ENCODE data around the gene TSHZ1. TPM values are rescaled to one million over a fixed set of nuclear protein-coding genes. Genes with fewer than 3 reads are reported as not detected.

TSHZ1 gene
- total and polyA plus RNA-seq, 5 donors from 2014 or later, result 1.1 to 16.4 (median 1.5) TPM

- H3K36me3 Mint-ChIP-seq, result peaks cover 4% of the 10 kb centered on the region
- peaks cover 7 to 44% (median 25%) of the 10 kb centered on the region in 4 donors for H3K4me1 Mint-ChIP-seq
- H3K27me3 Mint-ChIP-seq, result no peaks in the 10 kb centered on the region
- H3K4me3 Mint-ChIP-seq, result no peak overlapping the region
- H3K36me3 ChIP-seq (ENCODE audit: control insufficient read depth, insufficient read depth, low read length), result no peaks in the 10 kb centered on the region
- H3K9me3 ChIP-seq (ENCODE audit: control insufficient read depth in 2 of 2, low read length in 2 of 2), result no peaks in the 10 kb centered on the region
- H3K4me3 ChIP-seq (ENCODE audit: low read depth, low read length), result no peak overlapping the region
- DNase-seq, result no peak
- H3K27ac ChIP-seq (ENCODE audit: insufficient read depth, low read length, poor library complexity, severe bottlenecking), result no peak overlapping the region
- ATAC-seq (ENCODE audit: low read depth in 2 of 2), result no peak
- H3K9me3 Mint-ChIP-seq, result no peaks in the 10 kb centered on the region
- H3K4me1 ChIP-seq (ENCODE audit: control insufficient read depth, insufficient read depth, low read length, poor library complexity, severe bottlenecking), result no peaks in the 10 kb centered on the region
- H3K27me3 ChIP-seq (ENCODE audit: control insufficient read depth, insufficient read depth, low read length), result no peaks in the 10 kb centered on the region
- H3K27ac Mint-ChIP-seq, result peak overlapping the region in 1 of 3 donors; percentile 43
Observed at GRCh38 chr18:75264926-75265597, 54.5 kb downstream of the TSHZ1 start.

GRCh38 chr18:75265872-75266271 is 55.3 kb downstream of the TSHZ1 start:
- Histone ChIP-seq H3K27ac (ENCODE audit: insufficient read depth, low read length, poor library complexity, severe bottlenecking) (no peak overlapping the region), H3K9me3 (ENCODE audit: control insufficient read depth in 2 of 2, low read length in 2 of 2) (no peaks in the 10 kb centered on the region), H3K4me3 (ENCODE audit: low read depth, low read length) (no peak overlapping the region), H3K36me3 (ENCODE audit: control insufficient read depth, insufficient read depth, low read length) (no peaks in the 10 kb centered on the region), H3K4me1 (ENCODE audit: control insufficient read depth, insufficient read depth, low read length, poor library complexity, severe bottlenecking) (no peaks in the 10 kb centered on the region), H3K27me3 (ENCODE audit: control insufficient read depth, insufficient read depth, low read length) (no peaks in the 10 kb centered on the region)
- no peaks in the 10 kb centered on the region for H3K9me3 Mint-ChIP-seq
- peak overlapping the region in 2 of 3 donors; percentile 43 to 55 for H3K27ac Mint-ChIP-seq
- no peaks in the 10 kb centered on the region for H3K27me3 Mint-ChIP-seq
- DNase-seq (no peak), ATAC-seq (ENCODE audit: low read depth in 2 of 2) (no peak)
- peaks cover 7 to 40% (median 25%) of the 10 kb centered on the region in 4 donors for H3K4me1 Mint-ChIP-seq
- peaks cover 1% of the 10 kb centered on the region for H3K36me3 Mint-ChIP-seq
- no peak overlapping the region for H3K4me3 Mint-ChIP-seq

- Mint-ChIP-seq H3K4me1 (peaks cover 0 to 34% (median 24%) of the 10 kb centered on the region in 4 donors), H3K4me3 (no peak overlapping the region), H3K9me3 (no peaks in the 10 kb centered on the region), H3K36me3 (peaks cover 8% of the 10 kb centered on the region), H3K27me3 (no peaks in the 10 kb centered on the region), H3K27ac (peak overlapping the region in 1 of 3 donors; percentile 9)
- peaks cover 4% of the 10 kb centered on the region for H3K4me1 ChIP-seq (ENCODE audit: control insufficient read depth, insufficient read depth, low read length, poor library complexity, severe bottlenecking)
- no peak for DNase-seq
- H3K9me3 ChIP-seq (ENCODE audit: control insufficient read depth in 2 of 2, low read length in 2 of 2), result no peaks in the 10 kb centered on the region
- no peaks in the 10 kb centered on the region for H3K36me3 ChIP-seq (ENCODE audit: control insufficient read depth, insufficient read depth, low read length)
- ATAC-seq (ENCODE audit: low read depth in 2 of 2), result no peak
- no peaks in the 10 kb centered on the region for H3K27me3 ChIP-seq (ENCODE audit: control insufficient read depth, insufficient read depth, low read length)
- H3K27ac ChIP-seq (ENCODE audit: insufficient read depth, low read length, poor library complexity, severe bottlenecking), result no peak overlapping the region
- no peak overlapping the region for H3K4me3 ChIP-seq (ENCODE audit: low read depth, low read length)
Observed at GRCh38 chr18:75267643-75268363, 57.2 kb downstream of the TSHZ1 start.

DNA sequence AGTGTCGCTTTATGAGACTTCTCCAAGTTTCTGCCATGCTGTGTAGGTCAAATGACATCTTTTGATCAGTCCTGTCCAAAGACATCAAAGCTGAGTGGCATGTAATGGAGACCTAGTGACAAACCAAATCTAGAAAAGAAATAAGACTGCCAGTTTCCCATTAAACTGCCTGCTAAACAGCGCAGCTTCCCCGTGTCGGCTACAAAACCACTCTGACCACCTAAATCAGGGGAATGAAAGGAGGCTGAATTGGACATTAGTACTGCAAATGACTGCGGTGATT is 57.7 kb downstream of the TSHZ1 start:
- Mint-ChIP-seq H3K9me3 (no peaks in the 10 kb centered on the region), H3K4me1 (peaks cover 0 to 34% (median 24%) of the 10 kb centered on the region in 4 donors), H3K36me3 (peaks cover 9% of the 10 kb centered on the region), H3K4me3 (no peak overlapping the region), H3K27me3 (no peaks in the 10 kb centered on the region), H3K27ac (no peak overlapping the region)
- H3K27me3 ChIP-seq (ENCODE audit: control insufficient read depth, insufficient read depth, low read length), result no peaks in the 10 kb centered on the region
- DNase-seq, result no peak
- no peaks in the 10 kb centered on the region for H3K36me3 ChIP-seq (ENCODE audit: control insufficient read depth, insufficient read depth, low read length)
- peaks cover 4% of the 10 kb centered on the region for H3K4me1 ChIP-seq (ENCODE audit: control insufficient read depth, insufficient read depth, low read length, poor library complexity, severe bottlenecking)
- ATAC-seq (ENCODE audit: low read depth in 2 of 2), result no peak
- no peak overlapping the region for H3K27ac ChIP-seq (ENCODE audit: insufficient read depth, low read length, poor library complexity, severe bottlenecking)
- no peak overlapping the region for H3K4me3 ChIP-seq (ENCODE audit: low read depth, low read length)
- no peaks in the 10 kb centered on the region for H3K9me3 ChIP-seq (ENCODE audit: control insufficient read depth in 2 of 2, low read length in 2 of 2)

GRCh38 chr18:75269124-75269680 is 58.6 kb downstream of the TSHZ1 start:
- peaks cover 9% of the 10 kb centered on the region for H3K36me3 Mint-ChIP-seq
- Histone ChIP-seq H3K36me3 (ENCODE audit: control insufficient read depth, insufficient read depth, low read length) (no peaks in the 10 kb centered on the region), H3K27ac (ENCODE audit: insufficient read depth, low read length, poor library complexity, severe bottlenecking) (no peak overlapping the region), H3K27me3 (ENCODE audit: control insufficient read depth, insufficient read depth, low read length) (no peaks in the 10 kb centered on the region), H3K4me1 (ENCODE audit: control insufficient read depth, insufficient read depth, low read length, poor library complexity, severe bottlenecking) (peaks cover 4% of the 10 kb centered on the region), H3K4me3 (ENCODE audit: low read depth, low read length) (no peak overlapping the region), H3K9me3 (ENCODE audit: control insufficient read depth in 2 of 2, low read length in 2 of 2) (no peaks in the 10 kb centered on the region)
- ATAC-seq (ENCODE audit: low read depth in 2 of 2) (no peak), DNase-seq (no peak)
- no peaks in the 10 kb centered on the region for H3K9me3 Mint-ChIP-seq
- no peak overlapping the region for H3K4me3 Mint-ChIP-seq
- H3K4me1 Mint-ChIP-seq, result peaks cover 0 to 34% (median 23%) of the 10 kb centered on the region in 4 donors
- no peaks in the 10 kb centered on the region for H3K27me3 Mint-ChIP-seq
- H3K27ac Mint-ChIP-seq, result no peak overlapping the region

GRCh38 chr18:75269696-75270095 is 59.1 kb downstream of the TSHZ1 start:
- H3K9me3 Mint-ChIP-seq, result no peaks in the 10 kb centered on the region
- H3K27ac Mint-ChIP-seq, result no peak overlapping the region
- no peak for ATAC-seq (ENCODE audit: low read depth in 2 of 2)
- Histone ChIP-seq H3K27ac (ENCODE audit: insufficient read depth, low read length, poor library complexity, severe bottlenecking) (no peak overlapping the region), H3K4me3 (ENCODE audit: low read depth, low read length) (no peak overlapping the region), H3K36me3 (ENCODE audit: control insufficient read depth, insufficient read depth, low read length) (no peaks in the 10 kb centered on the region), H3K4me1 (ENCODE audit: control insufficient read depth, insufficient read depth, low read length, poor library complexity, severe bottlenecking) (peaks cover 4% of the 10 kb centered on the region), H3K27me3 (ENCODE audit: control insufficient read depth, insufficient read depth, low read length) (no peaks in the 10 kb centered on the region), H3K9me3 (ENCODE audit: control insufficient read depth in 2 of 2, low read length in 2 of 2) (no peaks in the 10 kb centered on the region)
- peaks cover 9% of the 10 kb centered on the region for H3K36me3 Mint-ChIP-seq
- no peaks in the 10 kb centered on the region for H3K27me3 Mint-ChIP-seq
- no peak overlapping the region for H3K4me3 Mint-ChIP-seq
- peaks cover 0 to 34% (median 23%) of the 10 kb centered on the region in 4 donors for H3K4me1 Mint-ChIP-seq
- DNase-seq, result no peak

- H3K4me1 Mint-ChIP-seq, result peaks cover 0 to 42% (median 31%) of the 10 kb centered on the region in 4 donors
- no peaks in the 10 kb centered on the region for H3K9me3 Mint-ChIP-seq
- no peak overlapping the region for H3K27ac ChIP-seq (ENCODE audit: insufficient read depth, low read length, poor library complexity, severe bottlenecking)
- no peaks in the 10 kb centered on the region for H3K27me3 Mint-ChIP-seq
- H3K4me3 ChIP-seq (ENCODE audit: low read depth, low read length), result no peak overlapping the region
- peaks cover 4% of the 10 kb centered on the region for H3K4me1 ChIP-seq (ENCODE audit: control insufficient read depth, insufficient read depth, low read length, poor library complexity, severe bottlenecking)
- no peaks in the 10 kb centered on the region for H3K36me3 ChIP-seq (ENCODE audit: control insufficient read depth, insufficient read depth, low read length)
- ATAC-seq (ENCODE audit: low read depth in 2 of 2), result no peak
- H3K36me3 Mint-ChIP-seq, result peaks cover 9% of the 10 kb centered on the region
- H3K27me3 ChIP-seq (ENCODE audit: control insufficient read depth, insufficient read depth, low read length), result no peaks in the 10 kb centered on the region
- H3K27ac Mint-ChIP-seq, result no peak overlapping the region
- H3K4me3 Mint-ChIP-seq, result no peak overlapping the region
- no peaks in the 10 kb centered on the region for H3K9me3 ChIP-seq (ENCODE audit: control insufficient read depth in 2 of 2, low read length in 2 of 2)
- no peak for DNase-seq
Observed at GRCh38 chr18:75271952-75272351, 61.4 kb downstream of the TSHZ1 start.

Data from CD4-positive, CD25-positive, alpha-beta regulatory T cell (primary cell).